Ovary (tissue), 3 donors: Measurements from ENCODE around the gene BRAT1.

ENCODE experiments used
- EP300 ChIP-seq: sonication (generic); formaldehyde crosslinking; IDR thresholded peaks from one replicate; pipeline ENCODE4 v1.6.1; 2017; ENCODE audit warnings: antibody characterized with exemption
- POLR2A ChIP-seq: fragments of 450-650 bp; IDR thresholded peaks from one replicate; pipeline ENCODE4 v1.6.1; 2017; ENCODE audit warnings: antibody characterized with exemption, mild to moderate bottlenecking, moderate library complexity
- TF ChIP-seq, protein P1 (sequence below), 3 donors: fragments of 450-650 bp in 2 of 3; fragments of 200-600 bp in 1 of 3; IDR thresholded peaks; one replicate each; pipeline versions ENCODE4 v1.5.1 to v1.8.0; 2016 to 2022; ENCODE audit warnings: antibody characterized with exemption in 3 of 3, mild to moderate bottlenecking in 1 of 3
- donor health status: DM: no; HTN: no; CAD: no.

DNA sequence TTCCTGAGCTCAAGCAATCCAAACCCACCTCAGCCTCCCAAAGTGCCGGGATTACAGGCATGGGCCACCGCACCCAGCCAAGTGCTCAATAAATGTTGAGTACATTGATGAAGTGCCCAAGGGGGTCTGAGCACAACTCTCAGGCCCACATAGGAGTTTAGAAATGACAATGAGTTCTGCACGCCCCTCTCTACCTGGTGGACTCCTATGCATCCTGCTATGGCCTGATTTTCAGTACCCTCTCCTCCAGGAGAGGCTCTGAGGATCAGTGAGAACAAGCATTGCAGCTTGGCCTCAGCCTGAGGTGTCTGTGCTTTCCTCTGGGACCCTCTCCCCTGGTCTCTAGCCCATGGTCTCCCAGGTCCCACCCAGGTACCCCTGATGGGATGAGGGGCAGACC is 58.3 kb downstream of the BRAT1 start:
- TF ChIP-seq, protein P1, sequence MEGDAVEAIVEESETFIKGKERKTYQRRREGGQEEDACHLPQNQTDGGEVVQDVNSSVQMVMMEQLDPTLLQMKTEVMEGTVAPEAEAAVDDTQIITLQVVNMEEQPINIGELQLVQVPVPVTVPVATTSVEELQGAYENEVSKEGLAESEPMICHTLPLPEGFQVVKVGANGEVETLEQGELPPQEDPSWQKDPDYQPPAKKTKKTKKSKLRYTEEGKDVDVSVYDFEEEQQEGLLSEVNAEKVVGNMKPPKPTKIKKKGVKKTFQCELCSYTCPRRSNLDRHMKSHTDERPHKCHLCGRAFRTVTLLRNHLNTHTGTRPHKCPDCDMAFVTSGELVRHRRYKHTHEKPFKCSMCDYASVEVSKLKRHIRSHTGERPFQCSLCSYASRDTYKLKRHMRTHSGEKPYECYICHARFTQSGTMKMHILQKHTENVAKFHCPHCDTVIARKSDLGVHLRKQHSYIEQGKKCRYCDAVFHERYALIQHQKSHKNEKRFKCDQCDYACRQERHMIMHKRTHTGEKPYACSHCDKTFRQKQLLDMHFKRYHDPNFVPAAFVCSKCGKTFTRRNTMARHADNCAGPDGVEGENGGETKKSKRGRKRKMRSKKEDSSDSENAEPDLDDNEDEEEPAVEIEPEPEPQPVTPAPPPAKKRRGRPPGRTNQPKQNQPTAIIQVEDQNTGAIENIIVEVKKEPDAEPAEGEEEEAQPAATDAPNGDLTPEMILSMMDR (IDR thresholded peaks at IDR 0.05) = no peak
- TF ChIP-seq POLR2A (no peak), EP300 (no peak)
